CD4-positive, alpha-beta T cell treated with Interleukin-4 for 1 hour (primary cell): ENCODE measurements around the gene MATN1.
A peak's percentile ranks its signal among the peaks of the same experiment; 100 is the strongest.
"Not testable (repeated sequence)": the region's sequence is repeated elsewhere in the genome, so short reads cannot be mapped to it uniquely, and the experiment has no call there.

Experiments used
- DNase-seq, 2 donors: peaks; one replicate each; pipeline ENCODE4 v3.0.0-alpha.2; 2020 to 2022

Gene MATN1

DNA sequence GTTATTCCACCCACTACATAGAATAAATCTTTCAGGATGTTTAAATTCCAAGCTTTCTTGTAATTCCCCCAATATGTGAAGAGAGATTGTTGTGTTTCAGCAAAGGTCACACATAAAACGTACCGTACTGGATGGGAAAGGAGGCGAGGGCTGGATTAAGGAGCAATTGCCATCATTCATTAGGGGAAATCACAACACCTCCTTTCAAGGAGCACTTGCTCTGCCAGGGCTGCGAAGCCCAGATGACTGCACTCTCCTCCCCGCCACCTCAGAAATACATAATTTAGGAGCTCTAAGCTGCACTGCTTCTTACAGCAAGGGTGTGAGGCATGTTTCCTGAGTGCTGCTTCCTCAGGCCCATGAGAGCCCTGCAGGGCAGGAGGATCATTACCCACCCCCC lies 29.6 kb downstream of the MATN1 start:
- no peak for DNase-seq

DNA sequence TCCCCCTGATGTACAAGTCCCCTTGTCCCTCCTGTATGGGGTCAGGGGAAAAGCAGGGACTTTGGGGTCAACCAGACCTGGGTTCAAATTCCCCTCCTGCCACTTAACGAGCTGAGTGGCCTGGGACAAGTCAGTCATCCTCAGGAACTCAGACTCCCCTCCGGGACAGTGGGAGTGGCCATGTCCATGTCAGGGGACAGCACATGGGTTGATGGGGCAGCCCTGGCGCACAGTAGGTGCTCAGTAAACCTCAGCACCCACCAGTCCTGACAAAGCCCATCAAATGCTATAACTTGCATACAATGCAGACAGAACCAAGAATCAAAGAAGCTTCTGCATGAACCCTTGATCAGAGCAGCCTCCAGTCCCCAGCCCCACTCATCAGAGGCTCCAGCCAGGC lies 30.0 kb downstream of the MATN1 start:
- no peak for DNase-seq

DNA sequence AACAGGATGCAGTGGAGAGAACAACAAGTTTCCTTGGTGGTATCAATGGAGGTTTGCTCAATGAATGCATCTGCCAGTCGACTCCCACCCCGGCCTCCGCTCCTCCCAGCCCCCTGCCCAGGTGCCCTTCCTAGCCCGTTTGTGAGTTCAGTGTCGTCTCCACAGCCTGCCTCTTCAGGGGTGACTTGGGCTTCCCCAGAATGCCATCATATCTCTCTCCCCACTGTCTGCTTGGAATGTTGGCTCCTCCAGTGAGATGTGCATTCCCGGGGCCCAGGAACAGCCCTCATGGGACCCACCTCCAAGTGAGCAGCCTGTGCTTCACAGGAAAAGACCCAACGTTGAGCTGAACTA lies 30.5 kb downstream of the MATN1 start:
- no peak for DNase-seq

DNA sequence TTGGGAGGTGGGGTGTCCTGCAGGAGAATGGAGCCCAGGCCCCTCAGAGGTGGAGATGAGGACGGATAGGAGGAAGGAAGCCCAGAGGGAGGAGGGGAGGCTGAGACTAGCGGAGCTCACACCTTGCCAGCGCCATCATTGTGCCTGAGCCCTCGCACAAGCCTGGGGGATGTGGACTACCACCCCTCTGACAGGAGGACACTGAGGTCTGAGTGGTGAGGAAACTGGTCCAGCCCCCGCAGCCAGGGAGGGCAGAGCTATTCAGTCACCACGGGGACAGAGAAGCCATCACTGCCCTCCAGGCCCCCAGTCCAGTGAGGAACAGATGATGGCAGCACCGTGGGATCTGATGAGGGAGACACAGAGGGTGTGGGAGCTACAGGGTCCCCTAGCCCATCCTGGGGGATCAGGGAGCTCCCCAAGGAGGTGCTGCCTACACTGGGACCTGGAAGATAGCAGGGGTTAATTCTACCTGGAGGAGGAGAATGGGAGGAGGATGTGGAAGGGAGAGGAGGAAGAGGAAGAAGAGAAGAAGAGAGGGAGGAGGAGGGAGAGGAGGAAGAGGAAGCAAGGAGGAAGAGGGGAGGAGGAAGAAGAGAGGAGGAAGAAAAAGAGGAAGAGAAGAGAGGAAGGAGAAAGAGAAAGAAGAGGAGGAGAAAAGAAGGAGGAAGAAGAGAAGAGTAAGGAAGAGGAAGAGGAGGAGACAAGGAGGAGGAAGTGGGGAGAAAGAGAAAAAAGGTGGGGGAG lies 31.0 kb downstream of the MATN1 start:
- DNase-seq: no peak

DNA sequence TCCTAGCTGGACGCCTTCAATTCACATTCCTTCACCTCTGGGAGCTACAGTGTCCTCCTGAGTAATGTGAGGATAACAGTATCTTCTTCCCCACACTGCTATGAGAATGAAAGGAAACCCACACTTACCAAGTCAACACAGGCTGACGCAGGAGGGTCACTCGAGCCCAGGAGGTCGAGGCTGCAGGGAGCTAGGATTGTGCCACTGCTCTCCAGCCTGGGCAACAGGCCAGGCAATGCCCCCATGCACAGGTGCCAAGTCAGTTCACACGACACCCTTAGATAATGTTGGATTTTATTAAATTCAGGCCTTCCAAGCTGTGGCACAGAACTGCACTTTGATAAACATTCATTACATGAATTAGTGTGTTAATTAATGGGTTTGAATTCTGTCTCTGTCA lies 31.9 kb downstream of the MATN1 start:
- DNase-seq: no peak

DNA sequence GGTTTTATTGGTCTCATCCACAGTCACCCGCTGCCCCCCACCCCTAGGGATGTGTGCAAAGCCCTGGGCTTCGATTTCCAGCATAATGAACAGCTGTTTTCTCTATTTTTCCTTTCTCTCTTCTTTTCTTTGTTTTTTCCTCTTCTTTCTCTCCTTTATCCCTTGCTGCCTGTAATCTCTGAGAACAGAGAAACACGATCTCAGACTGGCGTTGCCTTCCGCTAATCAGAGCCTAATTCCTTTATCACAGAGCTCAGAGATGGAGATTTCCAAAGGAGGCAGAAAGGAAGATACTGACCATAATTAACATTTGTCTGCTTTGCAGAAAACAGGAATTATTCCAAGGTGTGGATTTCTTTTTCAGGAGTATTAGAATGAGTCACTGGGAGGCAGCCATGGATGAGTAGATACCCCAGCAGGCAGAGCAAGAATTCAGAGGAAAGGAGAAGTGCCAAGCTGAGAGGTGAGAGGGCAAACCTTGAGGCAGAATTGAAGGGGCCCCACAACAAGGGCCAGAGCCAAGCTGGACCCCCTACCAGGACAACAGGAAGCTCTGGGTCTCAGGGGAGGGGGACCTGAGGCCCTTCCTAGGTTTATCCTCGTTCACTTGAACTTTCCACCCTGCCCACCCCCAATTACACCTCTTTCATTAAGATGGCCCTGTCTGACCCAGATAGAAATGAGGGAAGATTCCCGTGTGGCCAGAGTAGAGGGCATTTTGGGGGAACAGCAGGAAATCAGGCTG lies 33.3 kb downstream of the MATN1 start:
- DNase-seq: no peak

DNA sequence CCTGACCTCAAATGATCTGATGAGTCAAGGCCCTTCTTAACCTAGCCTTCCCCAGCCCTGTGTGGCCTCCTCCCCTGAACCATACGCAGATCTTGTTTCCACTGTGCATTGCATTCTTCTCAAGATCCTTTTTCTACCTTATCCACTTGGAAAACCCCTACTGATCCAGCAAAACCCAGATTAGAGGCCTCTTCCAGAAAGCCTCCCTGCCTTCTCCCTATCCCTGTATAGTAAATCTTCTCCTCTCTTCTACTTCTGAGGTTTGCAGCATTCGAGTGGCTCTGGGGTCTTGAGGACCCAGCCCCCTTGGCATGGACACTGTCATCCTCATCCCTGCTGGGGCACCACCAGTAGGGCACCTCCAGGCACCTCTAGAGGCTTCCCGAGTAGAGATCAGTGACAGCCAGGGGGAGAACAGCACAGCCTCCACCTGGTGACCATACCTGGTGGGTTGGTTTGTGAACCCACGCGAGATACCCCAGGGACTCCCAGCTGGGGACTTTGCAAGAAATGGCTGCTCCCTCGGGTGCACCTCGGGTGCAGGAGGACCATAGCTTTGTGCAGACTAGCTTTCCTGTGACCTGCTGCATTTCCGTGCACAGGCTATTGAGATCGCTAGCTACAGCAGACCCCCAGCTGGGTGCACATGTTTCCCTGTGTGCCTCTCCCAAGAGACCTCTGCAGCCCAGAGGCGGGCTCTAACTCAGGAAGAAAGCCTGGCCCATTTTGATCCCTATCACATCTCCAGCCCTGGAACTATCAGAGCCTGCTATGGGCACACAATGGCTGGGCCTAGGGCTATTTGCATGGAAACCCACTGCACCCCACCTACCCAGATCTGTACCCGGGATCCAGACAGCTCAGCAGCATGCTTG lies 34.2 kb downstream of the MATN1 start:
- DNase-seq: no peak

DNA sequence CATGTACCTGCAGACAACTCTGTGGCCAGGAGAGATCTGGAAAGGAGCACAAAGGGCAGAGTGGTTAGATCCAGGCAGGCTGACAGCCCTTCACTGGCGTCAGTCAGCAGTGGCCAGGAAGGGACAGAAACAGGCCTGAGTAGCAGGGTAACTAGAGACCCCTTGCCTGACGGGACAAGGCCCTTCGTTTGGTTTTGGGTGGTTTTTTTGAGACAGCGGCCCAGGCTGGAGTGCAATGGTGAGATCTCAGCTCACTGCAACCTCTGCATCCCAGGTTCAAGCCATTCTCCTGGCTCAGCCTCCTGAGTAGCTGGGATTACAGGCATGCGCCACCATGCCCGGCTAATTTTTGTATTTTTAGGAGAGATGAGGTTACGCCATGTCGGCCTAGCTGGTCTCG lies 34.9 kb downstream of the MATN1 start:
- not testable (repeated sequence) for DNase-seq

DNA sequence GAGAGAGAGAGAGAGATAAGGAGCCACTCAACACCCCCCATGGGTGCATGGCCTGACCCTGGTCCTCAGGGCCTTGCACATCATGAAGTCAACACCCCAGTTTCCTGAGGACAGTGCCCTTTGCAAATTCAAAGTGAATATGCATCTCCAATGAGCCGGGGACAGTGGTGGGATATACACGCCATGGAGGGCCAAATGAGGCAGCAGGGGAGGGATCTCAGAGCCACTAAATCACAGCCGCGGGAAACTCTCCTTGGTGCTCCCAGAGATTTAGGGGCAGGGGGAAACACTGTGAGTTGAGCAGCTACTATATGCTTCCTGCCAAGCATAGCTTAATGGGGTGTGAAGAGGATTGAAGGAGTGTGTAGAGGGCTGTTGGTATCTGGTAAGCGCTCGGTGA lies 35.5 kb downstream of the MATN1 start:
- no peak for DNase-seq

DNA sequence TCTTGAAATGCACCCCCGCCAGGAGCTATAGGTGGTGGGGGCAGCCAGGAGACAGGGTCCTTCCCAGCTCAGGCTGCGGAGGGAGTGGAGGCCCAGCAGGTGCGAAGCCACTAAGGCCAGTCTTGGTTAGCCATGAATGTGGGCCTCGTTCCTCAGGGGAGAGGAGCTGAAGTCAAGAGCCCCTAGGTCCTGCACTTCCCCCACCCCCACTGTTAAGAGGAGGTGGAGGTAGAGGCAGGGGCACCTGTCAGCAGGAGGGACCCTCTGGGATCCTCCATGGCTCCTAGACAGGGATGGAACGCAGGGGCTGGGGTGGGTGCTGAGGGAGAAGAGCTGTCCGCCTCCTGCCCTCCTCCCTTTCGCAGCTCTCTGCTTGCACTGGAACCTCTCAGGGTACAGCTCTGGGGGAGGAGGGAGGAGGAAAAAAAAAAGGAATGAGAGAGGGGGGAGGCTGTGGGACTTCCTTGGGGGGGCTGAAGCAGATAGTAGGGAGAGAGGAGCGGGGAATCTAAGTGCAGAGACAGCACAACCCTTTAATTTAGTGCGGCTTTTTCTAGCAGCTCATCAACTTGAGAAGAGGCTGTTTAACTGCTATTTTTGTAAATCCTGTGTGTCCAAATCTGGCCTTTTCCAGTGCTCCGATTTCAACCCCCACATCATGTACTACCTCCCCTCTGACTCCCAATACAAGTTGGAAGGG lies 37.0 kb downstream of the MATN1 start:
- DNase-seq: no peak

DNA sequence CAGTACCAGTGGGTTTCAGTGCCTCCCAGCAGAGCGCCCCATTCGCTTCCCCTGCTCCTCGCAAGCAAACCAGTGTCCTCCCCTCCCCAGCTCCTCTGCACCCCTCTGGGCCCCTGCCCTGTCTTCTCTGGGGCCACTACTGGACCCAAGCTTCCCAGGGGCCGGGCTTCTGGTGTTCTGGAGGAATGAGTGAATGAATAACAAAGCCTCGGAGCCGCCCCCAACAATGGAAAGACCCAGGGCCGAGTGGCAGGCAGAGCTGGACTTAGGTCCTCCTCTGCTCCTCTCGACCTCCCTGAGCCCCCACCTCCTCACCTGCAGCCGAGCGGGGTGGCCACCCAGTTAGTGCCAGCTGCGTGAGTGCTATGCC lies 37.6 kb downstream of the MATN1 start:
- no peak for DNase-seq

DNA sequence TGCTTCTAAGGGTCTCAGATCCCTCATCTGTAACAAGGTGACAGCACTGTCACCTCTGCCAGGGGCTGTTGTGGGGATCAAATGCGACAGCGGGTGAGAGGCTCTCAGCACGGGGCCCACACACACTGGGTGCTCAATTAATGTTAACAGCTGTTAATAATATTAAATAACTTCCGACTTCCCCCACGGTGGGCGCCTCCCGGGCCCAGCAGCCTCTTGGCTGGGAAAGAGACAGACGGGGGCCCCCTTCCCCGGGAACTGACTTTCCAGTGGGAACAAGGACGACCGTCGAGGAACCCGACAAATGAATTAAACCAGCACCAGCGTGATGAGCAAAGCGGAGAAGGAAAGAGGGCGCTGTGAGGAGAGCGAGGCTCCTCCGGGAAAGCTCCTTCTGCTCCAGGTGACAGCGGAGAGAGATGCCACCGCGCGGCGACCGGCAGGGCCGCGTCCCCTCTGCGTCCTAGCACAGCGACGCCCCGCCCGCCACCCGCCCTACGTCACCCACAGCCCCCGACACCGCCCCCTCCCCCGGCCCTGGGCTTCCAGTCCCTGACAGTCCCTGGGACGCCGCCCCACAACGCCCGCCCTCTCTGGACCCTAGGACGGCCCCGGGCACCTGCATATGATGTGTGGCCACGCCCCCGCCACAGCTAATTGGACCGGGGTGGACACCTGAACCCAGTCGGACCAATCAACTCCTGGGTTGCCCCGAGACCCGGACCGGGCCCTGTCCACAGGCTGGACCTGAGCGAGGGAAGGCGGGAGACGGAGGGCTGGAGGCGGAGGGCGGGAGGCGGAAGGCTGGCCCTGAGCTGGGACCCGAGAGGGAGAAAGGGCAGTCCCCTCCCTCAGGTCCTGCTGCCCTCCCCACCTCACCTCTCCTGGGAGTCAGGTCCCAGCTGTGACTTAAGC lies 38.2 kb downstream of the MATN1 start:
- peak in 1 of 2 donors; percentile 8 for DNase-seq

DNA sequence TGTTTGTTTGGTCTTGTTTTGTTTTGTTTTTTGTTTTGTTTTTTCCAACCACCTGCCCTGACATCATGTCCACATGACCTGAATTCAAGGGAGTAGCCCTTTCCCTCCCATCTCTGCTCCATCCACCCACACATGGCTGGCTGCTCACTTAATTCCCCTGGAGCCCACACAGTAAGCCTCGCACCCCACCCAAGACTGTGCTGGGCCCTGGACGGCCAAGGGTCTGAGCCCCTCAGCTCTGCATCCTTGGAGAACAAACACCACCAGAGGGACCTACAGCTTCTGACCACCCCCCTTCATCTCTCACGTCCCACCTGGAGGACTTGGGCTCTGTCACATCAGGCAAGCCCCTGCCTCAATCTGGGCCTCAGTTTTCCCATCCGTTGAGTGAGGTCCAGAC lies 39.1 kb downstream of the MATN1 start:
- no peak for DNase-seq

DNA sequence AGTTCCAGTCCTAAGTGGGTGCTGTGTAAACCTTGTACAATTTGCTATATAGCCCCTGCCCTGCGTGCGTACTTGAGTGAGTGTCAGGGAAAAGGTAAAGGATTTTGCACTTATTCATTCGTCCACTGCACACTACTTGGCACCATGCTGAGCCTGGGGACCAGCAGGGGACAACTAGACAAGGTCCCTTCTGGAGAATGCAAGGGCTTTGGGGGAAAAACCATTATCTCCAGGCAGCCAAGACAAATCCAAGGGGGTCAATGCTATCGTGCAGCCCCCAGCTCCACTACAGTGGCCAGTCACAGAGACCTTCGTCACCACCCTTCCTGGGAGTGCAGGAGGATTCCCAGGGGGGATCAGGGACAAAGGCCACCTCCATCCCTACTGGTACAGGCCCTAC lies 39.7 kb downstream of the MATN1 start:
- no peak for DNase-seq

DNA sequence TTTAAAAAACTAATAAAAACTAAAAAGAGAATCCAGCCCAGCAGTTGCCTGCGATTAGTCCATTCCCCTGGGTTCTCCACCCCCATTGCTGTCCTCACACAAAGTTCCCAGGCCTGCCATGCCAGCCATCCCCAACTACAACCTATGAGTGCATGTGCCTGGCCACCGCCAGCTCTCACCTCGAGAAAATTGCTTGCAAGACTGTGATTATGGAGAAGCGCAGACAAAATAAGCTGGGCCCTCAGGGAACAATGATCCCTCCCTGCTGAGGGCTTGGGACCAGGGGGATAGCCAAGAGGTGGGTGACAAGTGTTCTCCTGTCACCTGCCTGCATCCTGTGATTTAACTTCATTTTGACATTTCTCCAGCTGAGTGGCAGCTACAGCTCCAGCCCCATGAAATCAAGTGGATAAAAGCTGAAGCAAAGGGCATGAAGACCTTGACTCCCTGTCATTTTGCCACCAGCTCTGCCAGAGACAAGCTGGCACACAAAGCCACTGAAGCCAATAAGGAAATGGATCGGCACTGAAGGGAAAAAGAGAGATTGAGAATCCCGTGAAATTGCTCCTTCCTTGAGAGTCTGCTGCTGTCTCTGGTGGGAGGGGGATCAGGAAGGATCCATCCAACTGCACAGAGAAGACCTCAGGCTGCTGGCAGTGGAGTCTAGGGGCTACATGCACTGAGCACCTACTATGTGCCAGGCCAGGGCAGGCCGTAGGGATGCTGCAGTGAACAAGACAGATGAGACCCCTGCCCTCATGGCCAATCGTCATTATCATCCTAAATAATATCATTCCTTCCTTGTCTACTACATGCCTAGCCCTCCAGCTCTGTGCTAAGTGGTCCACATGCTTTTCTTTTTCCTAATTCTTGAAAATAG lies 40.7 kb downstream of the MATN1 start:
- DNase-seq: no peak

DNA sequence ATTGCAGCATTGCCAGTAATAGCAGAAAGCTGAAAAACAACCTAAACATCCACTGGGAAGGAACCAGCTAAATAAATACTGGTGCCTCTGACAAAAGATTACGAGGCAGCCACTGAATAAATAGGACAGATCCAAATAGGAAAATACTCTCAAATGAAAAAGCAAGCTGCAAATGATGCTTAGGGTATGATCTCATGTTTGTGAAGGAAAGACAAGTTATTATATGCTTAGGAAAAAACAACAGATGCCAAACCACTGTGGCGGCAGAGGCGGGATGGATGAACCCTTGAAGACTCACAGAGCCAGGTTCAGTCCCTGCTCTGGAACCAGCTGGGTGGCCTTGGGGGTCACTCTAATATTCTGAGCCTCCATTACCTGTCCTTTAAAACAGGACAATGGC lies 41.6 kb downstream of the MATN1 start:
- no peak for DNase-seq

DNA sequence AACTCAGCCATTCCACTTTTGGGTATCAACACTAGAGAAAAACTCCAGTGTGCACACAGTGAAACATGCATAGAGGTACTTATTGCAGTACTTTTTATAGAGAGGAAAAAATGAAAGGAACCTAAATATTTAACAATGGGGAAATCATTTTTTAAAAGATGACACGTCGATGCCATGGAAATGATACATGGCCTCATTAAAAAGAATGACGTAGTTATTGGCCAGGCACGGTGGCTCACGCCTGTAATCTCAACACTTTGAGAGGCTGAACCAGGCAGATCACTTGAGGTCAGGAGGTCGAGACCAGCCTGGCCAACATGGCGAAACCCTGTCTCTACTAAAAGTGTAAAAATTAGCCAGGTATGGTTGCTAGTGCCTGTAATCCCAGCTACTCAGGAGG lies 42.5 kb downstream of the MATN1 start:
- DNase-seq: no peak

DNA sequence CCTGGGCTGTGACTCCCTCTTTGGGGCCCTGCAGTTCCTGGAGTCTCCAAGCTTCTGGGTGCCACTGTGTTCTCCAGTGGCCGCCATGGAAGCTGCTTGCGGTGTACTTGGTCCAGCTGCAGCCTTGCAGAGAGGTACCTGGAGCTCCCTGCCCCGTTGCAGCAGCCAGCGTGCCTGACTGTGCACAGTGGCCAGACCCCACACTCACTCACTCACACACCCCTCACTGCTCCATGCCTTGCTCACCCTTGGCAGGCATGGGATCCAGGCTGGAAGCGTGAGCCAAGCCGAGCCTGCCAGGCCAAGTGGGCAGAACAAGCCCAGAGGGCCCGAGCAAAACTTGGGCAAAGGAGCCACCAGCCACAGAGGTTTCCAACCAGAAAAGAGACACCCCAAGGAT lies 43.0 kb downstream of the MATN1 start:
- no peak for DNase-seq

DNA sequence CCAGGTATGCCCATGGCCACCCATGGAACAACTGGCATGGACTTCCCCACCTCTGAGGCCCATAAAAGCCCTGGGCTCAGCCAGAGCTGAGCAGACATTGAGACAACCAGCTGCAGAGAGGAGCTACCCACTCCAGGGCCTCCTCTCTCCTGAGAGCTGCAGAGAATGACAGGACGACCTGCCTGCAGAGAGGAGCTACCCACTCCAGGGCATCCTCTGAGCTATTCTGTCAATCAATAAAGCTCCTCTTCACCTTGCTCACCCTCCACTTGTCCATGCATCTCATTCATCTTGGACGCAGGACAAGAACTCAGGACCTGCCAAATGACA lies 43.4 kb downstream of the MATN1 start:
- DNase-seq: no peak

DNA sequence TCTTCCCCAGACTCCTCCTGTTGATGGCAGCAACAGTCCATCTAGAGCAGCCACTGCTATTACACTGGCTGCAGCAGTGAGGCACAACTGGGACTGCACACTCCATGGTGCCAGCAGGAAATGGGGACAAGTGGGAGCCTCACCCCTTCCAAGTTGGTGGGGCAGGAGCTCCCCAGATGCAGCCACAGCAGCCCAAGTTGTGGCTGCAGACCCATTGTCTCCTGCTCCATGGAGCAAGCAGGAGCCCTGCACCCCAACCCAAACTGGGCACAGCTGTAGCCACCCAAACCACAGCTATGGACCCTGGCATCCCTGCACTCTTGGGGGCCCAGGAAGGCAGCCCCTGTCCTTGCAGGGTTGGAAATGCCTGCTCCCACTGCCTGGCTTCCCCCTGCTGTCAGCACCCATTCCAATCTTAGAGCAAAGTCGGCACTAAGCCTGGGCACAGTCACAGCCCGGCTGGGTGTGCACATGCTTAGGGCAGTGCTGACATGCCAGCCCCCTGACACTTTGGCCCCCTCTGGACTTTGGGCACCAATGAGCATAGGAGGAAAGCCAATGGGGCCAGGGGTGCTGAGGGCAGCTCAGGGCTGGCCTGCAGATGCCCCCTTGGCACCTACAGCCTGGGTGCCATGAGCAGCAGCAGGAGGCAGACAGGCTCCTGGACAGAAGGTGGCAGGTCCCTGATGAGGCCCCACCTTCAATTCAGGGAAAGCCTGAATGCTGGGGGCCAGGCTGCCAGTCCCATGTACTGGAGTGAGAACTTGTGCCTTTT lies 44.0 kb downstream of the MATN1 start:
- DNase-seq: no peak
